Measurements from ENCODE around the gene TEK.
"Not testable (repeated sequence)": the region's sequence is repeated elsewhere in the genome, so short reads cannot be mapped to it uniquely, and the experiment has no call there.

Gene TEK

DNA sequence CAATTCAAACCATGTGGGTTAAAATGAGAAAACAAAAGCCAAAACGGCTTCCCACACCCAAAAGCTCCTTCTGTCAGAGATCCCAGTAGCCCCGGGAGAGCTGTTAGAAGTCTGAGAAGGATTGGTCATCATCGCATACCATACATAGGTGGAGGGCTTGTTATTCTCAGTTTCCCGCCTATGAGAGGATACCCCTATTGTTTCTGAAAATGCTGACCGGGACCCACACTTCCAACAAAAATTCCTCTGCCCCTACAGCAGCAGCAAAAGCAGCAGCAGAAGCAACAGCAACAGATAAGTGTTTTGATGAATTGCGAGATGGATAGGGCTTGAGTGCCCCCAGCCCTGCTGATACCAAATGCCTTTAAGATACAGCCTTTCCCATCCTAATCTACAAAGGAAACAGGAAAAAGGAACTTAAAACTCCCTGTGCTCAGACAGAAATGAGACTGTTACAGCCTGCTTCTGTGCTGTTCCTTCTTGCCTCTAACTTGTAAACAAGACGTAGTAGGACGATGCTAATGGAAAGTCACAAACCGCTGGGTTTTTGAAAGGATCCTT lies at the start of gene TEK:
Gene TEK, plus strand, starts transcription at position 245 of the 561 bp plus-strand sequence. CDS start 366 bp downstream, outside the sequence.
- no peak for DNase-seq

GRCh38 chr9:27059412-27059811 lies 49.6 kb upstream of the TEK start:
- no peak for DNase-seq

DNA sequence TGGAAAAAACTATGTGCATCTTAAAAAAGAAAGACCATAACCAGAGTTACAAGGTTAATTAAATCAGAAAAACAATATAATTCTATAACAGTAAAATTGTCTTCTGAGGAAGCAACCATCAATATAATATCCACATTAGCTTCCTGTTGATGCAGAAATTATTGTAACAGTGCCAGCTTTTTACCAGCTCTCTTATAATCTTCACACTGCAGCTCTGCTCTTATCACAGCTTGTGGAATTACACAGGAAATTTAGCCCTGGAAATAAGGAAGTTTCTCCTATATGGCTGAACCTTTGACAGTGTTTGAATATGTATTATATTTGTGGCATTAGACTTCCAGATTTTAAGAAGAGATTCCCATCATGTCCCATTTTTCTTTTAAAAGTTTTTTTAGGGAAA lies 49.1 kb upstream of the TEK start:
- DNase-seq, result no peak

GRCh38 chr9:27065288-27065687 lies 43.7 kb upstream of the TEK start:
- no peak for DNase-seq

GRCh38 chr9:27073841-27074728 lies 34.9 kb upstream of the TEK start:
- DNase-seq, result no peak

DNA sequence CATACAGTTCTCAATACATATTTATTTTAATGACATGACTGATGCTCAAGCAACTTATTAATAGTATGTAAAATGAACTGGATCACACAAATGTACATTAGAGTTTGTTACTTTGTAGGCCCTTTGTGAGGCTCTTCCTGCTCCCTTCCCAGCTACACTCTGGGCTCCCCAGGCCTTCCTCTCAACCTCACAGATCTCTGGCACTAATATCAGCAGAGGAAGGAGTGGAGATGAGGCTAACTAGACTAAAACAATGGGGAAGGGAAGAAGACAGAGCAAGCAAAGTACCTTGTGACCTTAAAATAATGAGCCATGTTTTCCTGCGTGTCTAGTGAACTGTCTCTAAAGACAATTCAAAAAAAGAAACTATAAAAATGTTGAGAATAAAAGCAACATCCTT lies 30.3 kb upstream of the TEK start:
- no peak for DNase-seq

- DNase-seq, result no peak
These were observed 23.6 kb upstream of the TEK start for GRCh38 chr9:27085456-27085855.

DNA sequence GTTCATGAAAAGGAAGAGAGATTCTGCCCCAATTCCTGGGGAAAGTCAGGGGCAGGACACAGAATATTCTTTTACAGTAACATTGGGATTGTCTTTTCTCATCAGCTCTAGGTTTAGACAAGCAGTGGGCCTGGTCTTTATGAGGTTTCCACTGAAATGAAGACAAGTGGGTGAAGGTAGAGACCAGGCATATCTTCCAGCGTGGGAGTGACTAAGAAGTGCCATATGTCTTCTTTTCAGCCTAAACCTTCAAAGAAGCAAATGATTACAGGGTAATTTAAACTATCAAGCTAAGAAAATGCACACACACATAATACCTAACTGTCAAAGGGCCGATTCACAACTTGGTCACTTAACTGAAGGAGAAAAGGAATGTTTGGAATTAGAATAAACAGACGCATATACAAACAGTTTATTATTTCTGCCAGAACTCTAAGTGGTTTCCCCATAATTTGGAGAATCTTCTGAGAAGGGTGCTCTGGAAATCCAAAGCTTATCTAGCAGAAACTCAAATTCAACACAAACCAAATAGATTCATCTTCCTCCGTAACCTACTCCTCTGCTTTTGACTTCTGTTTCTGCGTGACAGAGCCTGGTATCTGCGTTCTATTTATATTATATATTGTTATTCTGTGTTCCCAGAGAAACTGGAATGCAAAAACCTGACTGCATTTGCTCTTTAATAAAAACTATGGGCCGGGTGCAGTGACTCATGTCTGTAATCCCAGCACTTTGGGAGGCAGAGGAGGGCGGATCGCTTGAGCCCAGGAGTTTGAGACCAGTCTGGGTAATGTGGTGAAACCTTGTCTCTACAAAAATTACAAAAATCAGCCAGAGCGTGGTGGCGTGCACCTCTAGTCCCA lies 22.0 kb upstream of the TEK start:
- DNase-seq, result no peak

- DNase-seq, result no peak
These were observed 20.0 kb upstream of the TEK start for GRCh38 chr9:27088981-27089380.

DNA sequence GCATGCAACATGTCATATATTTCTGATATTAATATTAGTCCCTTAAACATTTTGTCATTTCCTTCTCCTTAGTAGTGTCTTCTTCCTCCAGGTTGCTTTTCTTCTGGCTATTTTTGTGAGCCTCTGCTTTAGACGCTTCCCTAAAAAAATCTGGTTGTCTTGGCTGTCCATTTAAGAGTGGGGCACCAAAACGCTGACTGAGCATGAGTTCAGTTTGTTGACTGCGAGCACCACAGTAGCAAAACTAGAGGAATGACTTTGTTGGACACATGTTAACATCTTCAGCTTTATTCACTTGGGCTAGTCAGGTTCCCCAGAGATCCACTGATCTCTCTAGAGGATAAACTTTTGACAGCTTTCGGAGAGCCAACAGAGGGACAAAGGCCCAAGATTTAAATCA lies 19.3 kb upstream of the TEK start:
- no peak for DNase-seq

GRCh38 chr9:27090231-27090630 lies 18.8 kb upstream of the TEK start:
- no peak for DNase-seq

GRCh38 chr9:27090711-27091110 lies 18.3 kb upstream of the TEK start:
- DNase-seq, result no peak

DNA sequence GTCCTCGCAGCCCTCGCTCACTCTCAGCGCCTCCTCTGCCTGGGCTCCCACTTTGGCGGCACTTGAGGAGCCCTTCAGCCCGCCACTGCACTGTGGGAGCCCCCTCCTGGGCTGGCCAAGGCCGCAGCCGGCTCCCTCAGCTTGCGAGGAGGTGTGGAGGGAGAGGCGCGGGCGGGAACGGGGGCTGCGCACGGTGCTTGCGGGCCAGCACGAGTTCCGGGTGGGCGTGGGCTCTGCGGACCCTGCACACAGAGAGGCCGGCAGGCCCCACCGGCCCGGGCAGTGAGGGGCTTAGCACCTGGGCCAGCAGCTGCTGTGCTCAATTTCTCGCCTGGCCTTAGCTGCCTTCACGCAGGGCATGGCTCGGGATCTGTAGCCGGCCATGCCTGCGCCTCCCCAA lies 16.5 kb upstream of the TEK start:
- not testable (repeated sequence) for DNase-seq

GRCh38 chr9:27093384-27094067 lies 15.5 kb upstream of the TEK start:
- DNase-seq, result not testable (repeated sequence)

- no peak for DNase-seq
These were observed 14.3 kb upstream of the TEK start for GRCh38 chr9:27094640-27095298.

DNA sequence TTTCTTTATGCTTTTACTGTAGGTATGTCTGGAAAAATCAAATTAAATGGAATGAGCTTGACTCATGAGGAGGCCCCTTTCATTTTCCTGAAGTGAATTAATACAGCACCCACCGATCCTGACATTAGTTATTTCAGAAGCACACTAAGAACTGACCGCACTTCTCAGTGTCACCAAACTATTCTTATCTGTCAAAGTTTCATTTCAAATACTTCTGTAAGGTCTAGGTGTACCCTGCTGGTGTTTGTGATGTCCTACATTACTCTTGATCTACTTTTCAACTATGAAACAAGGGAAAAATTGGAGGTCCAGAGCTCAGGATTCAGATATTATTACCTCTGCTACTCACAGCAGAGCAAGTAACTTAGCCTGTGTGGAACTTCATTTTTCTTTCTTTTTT lies 1.8 kb upstream of the TEK start:
- no peak for DNase-seq

GRCh38 chr9:27109621-27110020 lies 596 bp downstream of the TEK start:
- no peak for DNase-seq

- DNase-seq, result no peak
These were observed 1.2 kb downstream of the TEK start for GRCh38 chr9:27110181-27110580.

DNA sequence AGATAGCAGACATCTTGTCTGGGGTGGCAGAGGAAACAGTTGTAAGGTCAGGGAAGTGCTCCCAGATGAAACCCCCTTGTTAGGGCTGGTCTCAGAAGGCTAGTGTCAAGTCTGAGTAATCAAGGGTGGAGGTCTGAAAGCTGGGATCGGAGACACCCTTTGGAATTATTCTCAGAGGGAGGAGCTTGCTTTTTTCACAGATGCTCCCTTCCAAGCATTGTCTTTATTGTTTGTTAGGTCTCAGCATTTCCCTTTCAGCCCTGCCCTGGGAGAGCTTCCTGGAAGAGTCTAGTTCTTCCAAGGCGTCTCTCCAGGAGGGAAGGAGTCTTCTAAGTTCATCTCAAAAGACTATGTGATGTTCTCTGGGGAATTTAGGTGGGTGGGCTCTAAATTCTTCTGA lies 3.2 kb downstream of the TEK start:
- no peak for DNase-seq

DNA sequence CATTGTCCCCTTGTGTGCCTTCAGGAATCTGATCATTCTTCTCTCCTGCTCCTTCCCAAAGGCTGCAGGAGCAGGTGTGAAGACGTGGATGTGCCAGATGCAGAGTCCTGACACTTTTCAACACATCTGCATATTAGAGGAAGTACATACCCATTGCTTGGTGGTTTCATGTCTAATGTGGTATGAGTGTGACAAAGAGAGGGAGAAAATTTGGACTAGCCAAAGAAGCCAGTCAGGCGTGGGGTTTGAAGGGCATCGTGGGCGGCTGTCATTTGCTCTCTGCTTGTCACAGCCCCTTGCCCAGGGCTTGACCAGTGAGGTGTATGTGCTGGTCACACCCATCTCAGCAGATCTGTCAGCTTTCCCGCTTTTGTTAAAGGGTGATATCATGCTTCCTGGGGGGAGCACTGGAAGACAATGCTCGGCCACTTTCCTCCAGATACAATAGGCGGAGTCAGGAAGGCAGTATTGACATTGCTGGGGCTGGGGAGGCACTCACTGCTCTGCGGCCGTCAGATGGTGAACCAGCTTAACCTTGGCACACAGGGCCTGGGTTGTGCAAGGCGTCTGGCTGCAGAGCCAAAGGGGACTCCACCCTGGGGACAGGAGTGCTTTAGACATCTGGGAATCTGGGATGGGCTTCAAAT lies 8.6 kb downstream of the TEK start:
- peak; percentile 62 to 67 for DNase-seq

DNA sequence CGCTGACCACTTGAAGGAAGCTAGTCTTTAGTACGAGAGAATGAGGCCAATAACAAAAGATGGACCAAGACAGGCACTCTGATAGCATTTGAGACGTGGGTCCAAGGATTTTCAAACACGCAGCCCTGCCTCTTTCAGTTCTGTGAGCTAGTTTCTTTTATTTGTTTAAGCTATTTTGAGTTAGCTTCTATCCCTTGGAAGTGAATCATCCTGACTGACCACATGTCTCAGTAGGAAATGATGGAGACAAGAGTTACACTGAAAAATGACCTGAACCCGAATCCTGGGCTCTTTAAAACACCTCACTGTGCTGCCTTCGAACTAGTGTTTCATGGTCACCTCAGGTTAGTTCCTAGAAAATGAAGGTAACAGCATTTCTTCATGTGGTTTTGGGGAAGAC lies 9.9 kb downstream of the TEK start:
- no peak for DNase-seq

DNA sequence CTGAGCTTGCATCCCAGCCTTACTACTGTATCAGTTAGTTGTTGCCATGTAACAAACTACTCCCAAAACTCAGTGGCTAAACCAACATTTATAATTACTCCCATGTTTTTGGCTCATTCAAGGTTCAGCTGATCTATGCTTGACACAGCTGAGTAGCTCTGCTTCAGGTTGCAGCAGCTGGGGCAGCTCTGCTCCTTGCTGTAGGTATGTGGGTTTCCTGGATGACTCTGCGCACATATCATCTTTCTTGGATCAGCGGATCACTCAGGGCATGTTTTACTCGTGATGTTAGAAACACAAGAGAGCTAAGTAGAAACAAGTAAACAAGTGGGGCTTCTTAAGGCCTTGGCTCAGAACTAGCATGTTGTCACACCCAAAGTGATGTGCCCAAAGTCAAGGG lies 15.1 kb downstream of the TEK start:
- DNase-seq, result no peak
